ENCODE measurements around the gene ERC2.

- TF ChIP-seq POLR2A (IDR thresholded peaks at IDR 0.05; ENCODE audit: low read depth, low read length) (no peak), POLR2AphosphoS5 (IDR thresholded peaks at IDR 0.05; ENCODE audit: low read depth, low read length) (no peak), TAF1 (IDR thresholded peaks at IDR 0.05; ENCODE audit: low read depth, low read length) (no peak), SPI1 (IDR thresholded peaks at IDR 0.05; ENCODE audit: low read depth, low read length) (no peak)
Observed at GRCh38 chr3:55559500-55560423, 908.5 kb downstream of the ERC2 start.
